ENCODE measurements around the gene MYO15B. TPM values are rescaled to one million over a fixed set of nuclear protein-coding genes. Genes with fewer than 3 reads are reported as not detected.
A peak's percentile ranks its signal among the peaks of the same experiment; 100 is the strongest.
"Not testable (repeated sequence)": the region's sequence is repeated elsewhere in the genome, so short reads cannot be mapped to it uniquely, and the experiment has no call there.

The MYO15B gene
- total RNA-seq, 1 experiment from 2014 or later = 2.9 TPM

- DNase-seq (ENCODE audit: extremely low read depth, low read depth) = no peak
Observed at GRCh38 chr17:75574404-75575036, 13.1 kb upstream of the MYO15B start.

- no peak for DNase-seq (ENCODE audit: extremely low read depth, low read depth)
Observed at GRCh38 chr17:75575197-75575596, 12.4 kb upstream of the MYO15B start.

- no peak for DNase-seq (ENCODE audit: extremely low read depth, low read depth)
Observed at GRCh38 chr17:75575728-75576127, 11.9 kb upstream of the MYO15B start.

GRCh38 chr17:75576661-75577060 lies 10.9 kb upstream of the MYO15B start:
- no peak for DNase-seq (ENCODE audit: extremely low read depth, low read depth)

- DNase-seq (ENCODE audit: extremely low read depth, low read depth) = not testable (repeated sequence)
Observed at GRCh38 chr17:75581121-75581725, 6.4 kb upstream of the MYO15B start.

- DNase-seq (ENCODE audit: extremely low read depth, low read depth) = not testable (repeated sequence)
Observed at GRCh38 chr17:75583197-75583596, 4.4 kb upstream of the MYO15B start.

- no peak for DNase-seq (ENCODE audit: extremely low read depth, low read depth)
Observed at GRCh38 chr17:75584849-75585175, 2.8 kb upstream of the MYO15B start.

- DNase-seq (ENCODE audit: extremely low read depth, low read depth) = no peak
Observed at GRCh38 chr17:75588596-75589011, 1.0 kb downstream of the MYO15B start.

- DNase-seq (ENCODE audit: extremely low read depth, low read depth) = peak; percentile 90
Observed at GRCh38 chr17:75589012-75589918, 1.7 kb downstream of the MYO15B start.

- DNase-seq (ENCODE audit: extremely low read depth, low read depth) = no peak
Observed at GRCh38 chr17:75589919-75590303, 2.3 kb downstream of the MYO15B start.

GRCh38 chr17:75590314-75590761 lies 2.7 kb downstream of the MYO15B start:
- no peak for DNase-seq (ENCODE audit: extremely low read depth, low read depth)

- DNase-seq (ENCODE audit: extremely low read depth, low read depth) = no peak
Observed at GRCh38 chr17:75590849-75591721, 3.5 kb downstream of the MYO15B start.

GRCh38 chr17:75591722-75592302 lies 4.2 kb downstream of the MYO15B start:
- no peak for DNase-seq (ENCODE audit: extremely low read depth, low read depth)

GRCh38 chr17:75592348-75593020 lies 4.9 kb downstream of the MYO15B start:
- no peak for DNase-seq (ENCODE audit: extremely low read depth, low read depth)

- not testable (repeated sequence) for DNase-seq (ENCODE audit: extremely low read depth, low read depth)
Observed at GRCh38 chr17:75593430-75593829, 5.8 kb downstream of the MYO15B start.

- no peak for DNase-seq (ENCODE audit: extremely low read depth, low read depth)
Observed at GRCh38 chr17:75594499-75595283, 7.1 kb downstream of the MYO15B start.

- DNase-seq (ENCODE audit: extremely low read depth, low read depth) = no peak
Observed at GRCh38 chr17:75595284-75595919, 7.8 kb downstream of the MYO15B start.

- no peak for DNase-seq (ENCODE audit: extremely low read depth, low read depth)
Observed at GRCh38 chr17:75595920-75596313, 8.3 kb downstream of the MYO15B start.
